ENCODE data around the gene ZNHIT6. TPM values are rescaled to one million over a fixed set of nuclear protein-coding genes. Genes with fewer than 3 reads are reported as not detected.

Gene ZNHIT6
- polyA plus RNA-seq, 1 of the 3 experiments (the other 2 are of a cell fraction): 7.7 TPM

DNA sequence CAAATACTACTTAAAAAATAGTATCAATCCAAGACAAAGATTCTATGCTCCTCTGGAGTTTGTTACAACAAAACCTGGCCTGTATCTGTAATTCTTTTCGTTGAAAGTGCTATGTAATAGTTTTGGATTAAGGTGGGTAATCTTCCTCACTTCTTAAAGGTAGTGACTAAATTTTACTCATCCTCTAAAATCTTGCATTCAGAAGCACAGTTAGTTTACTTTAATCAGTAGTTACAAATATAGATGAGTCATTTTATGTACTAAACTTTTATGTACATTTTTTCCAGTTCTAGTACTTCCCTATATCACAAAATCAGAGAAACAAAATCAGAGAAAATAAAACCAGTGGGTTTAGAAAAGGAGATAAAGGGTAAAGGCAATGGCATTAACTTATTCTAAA lies 51.3 kb downstream of the ZNHIT6 start:
- CTCF ChIA-PET: interaction anchor here (1.0 kb wide), 1 partner anchor 20 kb away, joined by 3 read pairs; no protein-coding TSS in a partner anchor
- no peak overlapping the region for H3K27ac ChIP-seq (ENCODE audit: low read depth in 2 of 2, low read length in 1 of 2)

GRCh38 chr1:85656256-85656655 lies 52.0 kb downstream of the ZNHIT6 start:
- Histone ChIP-seq H3K4me2 (no peak overlapping the region), H4K20me1 (ENCODE audit: insufficient read depth) (no peaks in the 10 kb centered on the region), H3K4me1 (ENCODE audit: control insufficient read depth in 1 of 2, insufficient read depth in 2 of 2, low read depth in 1 of 2, low read length in 1 of 2) (peaks cover 0 to 8% of the 10 kb centered on the region in 2 experiments; a peak in 2 of 4 replicates), H2AFZ (ENCODE audit: low read depth) (no peak overlapping the region), H3K4me3 (ENCODE audit: low read depth in 2 of 2, low read length in 1 of 2) (no peak overlapping the region), H3K9ac (no peak overlapping the region), H3F3A (replicated peaks; ENCODE audit: insufficient read depth) (peaks cover 6% of the 10 kb centered on the region), H3K9me2 (peaks cover 5% of the 10 kb centered on the region; the same call in 1 of the 2 replicates), H3K36me3 (replicated peaks in 1 of 2; ENCODE audit: control insufficient read depth in 1 of 2, insufficient read depth in 2 of 2, low read length in 1 of 2) (peaks cover 17 to 35% of the 10 kb centered on the region in 2 experiments), H3K9me3 (no peaks in the 10 kb centered on the region), H3K27me3 (ENCODE audit: insufficient read depth) (no peaks in the 10 kb centered on the region), H3K27ac (ENCODE audit: low read depth in 2 of 2, low read length in 1 of 2) (no peak overlapping the region), H3K79me2 (ENCODE audit: insufficient read depth) (no peaks in the 10 kb centered on the region)
- 83% methylated on average over 1 of the region's 1 CpG for WGBS (ENCODE audit: low lambda C conversion rate)
- TF ChIP-seq RAD21 (IDR thresholded peaks at IDR 0.05; ENCODE audit: low read length) (no peak), ELF1 (IDR thresholded peaks at IDR 0.05) (no peak), RXRA (IDR thresholded peaks at IDR 0.05; ENCODE audit: borderline replicate concordance, low read depth) (no peak)
- DNase-seq: no peak
- CTCF ChIA-PET: no interaction called here
- POLR2A ChIA-PET: no interaction called here

More for the DNA sequence above, 51.3 kb downstream of the ZNHIT6 start:
- H3K4me1 ChIP-seq (ENCODE audit: control insufficient read depth in 1 of 2, insufficient read depth in 2 of 2, low read depth in 1 of 2, low read length in 1 of 2): peaks cover 0 to 8% of the 10 kb centered on the region in 2 experiments; a peak in 2 of 4 replicates
- H3F3A ChIP-seq (replicated peaks; ENCODE audit: insufficient read depth): peaks cover 6% of the 10 kb centered on the region
- H3K9me3 ChIP-seq: no peaks in the 10 kb centered on the region
- DNase-seq: no peak
- TF ChIP-seq RXRA (IDR thresholded peaks at IDR 0.05; ENCODE audit: borderline replicate concordance, low read depth): no peak
- no peak for TF ChIP-seq RAD21 (IDR thresholded peaks at IDR 0.05; ENCODE audit: low read length)
- H4K20me1 ChIP-seq (ENCODE audit: insufficient read depth): no peaks in the 10 kb centered on the region
- H3K9ac ChIP-seq: no peak overlapping the region
- H3K27me3 ChIP-seq (ENCODE audit: insufficient read depth): no peaks in the 10 kb centered on the region
- H2AFZ ChIP-seq (ENCODE audit: low read depth): no peak overlapping the region
- no peaks in the 10 kb centered on the region for H3K79me2 ChIP-seq (ENCODE audit: insufficient read depth)
- POLR2A ChIA-PET: no interaction called here
- H3K4me3 ChIP-seq (ENCODE audit: low read depth in 2 of 2, low read length in 1 of 2): no peak overlapping the region
- no peak overlapping the region for H3K4me2 ChIP-seq
- H3K36me3 ChIP-seq (replicated peaks in 1 of 2; ENCODE audit: control insufficient read depth in 1 of 2, insufficient read depth in 2 of 2, low read length in 1 of 2): peaks cover 17 to 30% of the 10 kb centered on the region in 2 experiments
- peaks cover 5% of the 10 kb centered on the region; the same call in 1 of the 2 replicates for H3K9me2 ChIP-seq
- WGBS (ENCODE audit: low lambda C conversion rate): 85% methylated on average over 1 of the region's 1 CpG

- H3K9me3 ChIP-seq: no peaks in the 10 kb centered on the region
- no peak overlapping the region for H3K27ac ChIP-seq (ENCODE audit: low read depth in 2 of 2, low read length in 1 of 2)
- H3K4me1 ChIP-seq (ENCODE audit: control insufficient read depth in 1 of 2, insufficient read depth in 2 of 2, low read depth in 1 of 2, low read length in 1 of 2): peaks cover 0 to 4% of the 10 kb centered on the region in 2 experiments; a peak in 2 of 4 replicates
- no peaks in the 10 kb centered on the region for H3K79me2 ChIP-seq (ENCODE audit: insufficient read depth)
- H2AFZ ChIP-seq (ENCODE audit: low read depth): no peak overlapping the region
- H3K4me2 ChIP-seq: no peak overlapping the region
- no peaks in the 10 kb centered on the region for H4K20me1 ChIP-seq (ENCODE audit: insufficient read depth)
- H3F3A ChIP-seq (replicated peaks; ENCODE audit: insufficient read depth): peaks cover 6% of the 10 kb centered on the region
- WGBS (ENCODE audit: low lambda C conversion rate): 100% methylated on average over 1 of the region's 1 CpG
- H3K27me3 ChIP-seq (ENCODE audit: insufficient read depth): no peaks in the 10 kb centered on the region
- peaks cover 5% of the 10 kb centered on the region; the same call in 1 of the 2 replicates for H3K9me2 ChIP-seq
- H3K9ac ChIP-seq: no peak overlapping the region
- no peak for DNase-seq
- ChIA-PET POLR2A (no interaction called here), CTCF (interaction anchor here (1.4 kb wide), 1 partner anchor 347 kb away, joined by 3 read pairs; no protein-coding TSS in a partner anchor)
- H3K4me3 ChIP-seq (ENCODE audit: low read depth in 2 of 2, low read length in 1 of 2): no peak overlapping the region
- H3K36me3 ChIP-seq (replicated peaks in 1 of 2; ENCODE audit: control insufficient read depth in 1 of 2, insufficient read depth in 2 of 2, low read length in 1 of 2): peaks cover 20 to 37% of the 10 kb centered on the region in 2 experiments
- TF ChIP-seq RAD21 (IDR thresholded peaks at IDR 0.05; ENCODE audit: low read length) (no peak), RXRA (IDR thresholded peaks at IDR 0.05; ENCODE audit: borderline replicate concordance, low read depth) (no peak), YY1 (IDR thresholded peaks at IDR 0.05; ENCODE audit: low read depth) (no peak), FOXM1 (IDR thresholded peaks at IDR 0.05; ENCODE audit: low read depth) (no peak), MEF2A (IDR thresholded peaks at IDR 0.05; ENCODE audit: borderline replicate concordance, low read depth) (no peak), EP300 (IDR thresholded peaks at IDR 0.05; ENCODE audit: borderline replicate concordance in 1 of 2, low read depth in 1 of 2, low read length in 1 of 2) (no peak), USF2 (IDR thresholded peaks at IDR 0.05; ENCODE audit: borderline replicate concordance, low read depth, low read length) (no peak), TAF1 (IDR thresholded peaks at IDR 0.05; ENCODE audit: borderline replicate concordance, low read depth, low read length) (no peak), GABPA (IDR thresholded peaks at IDR 0.05; ENCODE audit: low read depth) (no peak), ELF1 (IDR thresholded peaks at IDR 0.05) (no peak), CTCF (IDR thresholded peaks at IDR 0.05) (no peak)
- TF ChIP-seq, protein P1, sequence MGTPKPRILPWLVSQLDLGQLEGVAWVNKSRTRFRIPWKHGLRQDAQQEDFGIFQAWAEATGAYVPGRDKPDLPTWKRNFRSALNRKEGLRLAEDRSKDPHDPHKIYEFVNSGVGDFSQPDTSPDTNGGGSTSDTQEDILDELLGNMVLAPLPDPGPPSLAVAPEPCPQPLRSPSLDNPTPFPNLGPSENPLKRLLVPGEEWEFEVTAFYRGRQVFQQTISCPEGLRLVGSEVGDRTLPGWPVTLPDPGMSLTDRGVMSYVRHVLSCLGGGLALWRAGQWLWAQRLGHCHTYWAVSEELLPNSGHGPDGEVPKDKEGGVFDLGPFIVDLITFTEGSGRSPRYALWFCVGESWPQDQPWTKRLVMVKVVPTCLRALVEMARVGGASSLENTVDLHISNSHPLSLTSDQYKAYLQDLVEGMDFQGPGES (IDR thresholded peaks at IDR 0.05; ENCODE audit: low read depth, low read length): no peak
- TF ChIP-seq, protein P2, sequence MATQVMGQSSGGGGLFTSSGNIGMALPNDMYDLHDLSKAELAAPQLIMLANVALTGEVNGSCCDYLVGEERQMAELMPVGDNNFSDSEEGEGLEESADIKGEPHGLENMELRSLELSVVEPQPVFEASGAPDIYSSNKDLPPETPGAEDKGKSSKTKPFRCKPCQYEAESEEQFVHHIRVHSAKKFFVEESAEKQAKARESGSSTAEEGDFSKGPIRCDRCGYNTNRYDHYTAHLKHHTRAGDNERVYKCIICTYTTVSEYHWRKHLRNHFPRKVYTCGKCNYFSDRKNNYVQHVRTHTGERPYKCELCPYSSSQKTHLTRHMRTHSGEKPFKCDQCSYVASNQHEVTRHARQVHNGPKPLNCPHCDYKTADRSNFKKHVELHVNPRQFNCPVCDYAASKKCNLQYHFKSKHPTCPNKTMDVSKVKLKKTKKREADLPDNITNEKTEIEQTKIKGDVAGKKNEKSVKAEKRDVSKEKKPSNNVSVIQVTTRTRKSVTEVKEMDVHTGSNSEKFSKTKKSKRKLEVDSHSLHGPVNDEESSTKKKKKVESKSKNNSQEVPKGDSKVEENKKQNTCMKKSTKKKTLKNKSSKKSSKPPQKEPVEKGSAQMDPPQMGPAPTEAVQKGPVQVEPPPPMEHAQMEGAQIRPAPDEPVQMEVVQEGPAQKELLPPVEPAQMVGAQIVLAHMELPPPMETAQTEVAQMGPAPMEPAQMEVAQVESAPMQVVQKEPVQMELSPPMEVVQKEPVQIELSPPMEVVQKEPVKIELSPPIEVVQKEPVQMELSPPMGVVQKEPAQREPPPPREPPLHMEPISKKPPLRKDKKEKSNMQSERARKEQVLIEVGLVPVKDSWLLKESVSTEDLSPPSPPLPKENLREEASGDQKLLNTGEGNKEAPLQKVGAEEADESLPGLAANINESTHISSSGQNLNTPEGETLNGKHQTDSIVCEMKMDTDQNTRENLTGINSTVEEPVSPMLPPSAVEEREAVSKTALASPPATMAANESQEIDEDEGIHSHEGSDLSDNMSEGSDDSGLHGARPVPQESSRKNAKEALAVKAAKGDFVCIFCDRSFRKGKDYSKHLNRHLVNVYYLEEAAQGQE (IDR thresholded peaks at IDR 0.05; ENCODE audit: low read depth, low read length): no peak
These were observed 52.9 kb downstream of the ZNHIT6 start for GRCh38 chr1:85655315-85655714.

Measured in SK-N-SH (cell line).